KMS-11 (cell line): ENCODE results near the gene ZNF41.

Experiments used
- H2AFZ ChIP-seq: fragments of 200-600 bp; sonication (generic); 2 replicates; pipeline ENCODE4 v1.6.1; 2016; ENCODE audit warnings: antibody characterized with exemption, mixed run types, low read depth
- H3K27ac ChIP-seq: fragments of 200-600 bp; sonication (generic); 2 replicates; pipeline ENCODE4 v1.6.1; 2016; ENCODE audit warnings: mild to moderate bottlenecking, mixed run types
- H3K27me3 ChIP-seq: fragments of 200-600 bp; sonication (generic); 2 replicates; pipeline ENCODE4 v1.6.1; 2017; ENCODE audit warnings: mild to moderate bottlenecking, low read depth, mixed run types, moderate library complexity; ENCODE audit not compliant: insufficient read depth
- H3K36me3 ChIP-seq: fragments of 200-600 bp; sonication (generic); 2 replicates; pipeline ENCODE4 v1.6.1; 2017; ENCODE audit warnings: mild to moderate bottlenecking, mixed run types; ENCODE audit not compliant: insufficient read depth
- H3K4me1 ChIP-seq: fragments of 200-600 bp; sonication (generic); 2 replicates; pipeline ENCODE4 v1.6.1; 2016; ENCODE audit warnings: mild to moderate bottlenecking, low read depth, mixed run types; ENCODE audit not compliant: poor library complexity, severe bottlenecking
- H3K4me2 ChIP-seq: fragments of 200-600 bp; sonication (generic); 2 replicates; pipeline ENCODE4 v1.7.0; 2016; ENCODE audit warnings: mild to moderate bottlenecking, mixed run types
- H3K4me3 ChIP-seq: fragments of 200-600 bp; sonication (generic); IDR thresholded peaks from 2 replicates; pipeline ENCODE4 v1.6.1; 2017; ENCODE audit warnings: low read depth, low read length, mixed read lengths; ENCODE audit not compliant: insufficient read depth
- H3K79me2 ChIP-seq: fragments of 200-600 bp; sonication (generic); 2 replicates; pipeline ENCODE4 v1.6.1; 2016; ENCODE audit warnings: low read depth, mixed run types; ENCODE audit not compliant: insufficient read depth
- H3K9ac ChIP-seq: fragments of 200-600 bp; sonication (generic); 2 replicates; pipeline ENCODE4 v1.6.1; 2016; ENCODE audit warnings: mild to moderate bottlenecking, mixed run types
- H4K20me1 ChIP-seq: fragments of 200-600 bp; sonication (generic); 2 replicates; pipeline ENCODE4 v1.6.1; 2016; ENCODE audit warnings: mild to moderate bottlenecking, mixed run types; ENCODE audit not compliant: insufficient read depth
- TF ChIP-seq, protein P1 (sequence below): fragments of 200-600 bp; sonication (generic); conservative IDR thresholded peaks from 2 replicates; pipeline ENCODE4 v1.6.1; 2017; ENCODE audit warnings: low read depth, mild to moderate bottlenecking, antibody characterized with exemption, low read length, moderate library complexity, mixed read lengths

ZNF41 gene

DNA sequence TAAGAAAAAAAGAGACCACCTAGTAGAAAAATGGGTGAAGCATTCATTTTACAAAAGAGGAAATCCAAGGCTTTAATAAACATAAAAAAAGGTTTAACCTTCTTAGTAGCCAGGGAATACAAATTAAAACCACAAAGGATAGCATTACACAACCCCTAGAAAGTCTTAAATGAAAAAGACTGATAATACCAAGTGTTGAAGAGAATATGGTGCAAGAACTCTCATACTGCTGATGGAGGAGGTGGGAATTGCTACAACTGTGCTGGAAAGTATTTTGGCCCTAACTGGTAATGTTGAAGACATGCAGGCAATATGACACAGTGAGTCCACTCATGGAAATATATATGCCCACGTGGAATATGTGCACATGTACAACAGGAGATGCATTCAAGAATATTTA lies 22.5 kb downstream of the ZNF41 start:
- Histone ChIP-seq H3K27ac (no peak overlapping the region), H3K4me3 (no peak overlapping the region), H3K4me2 (no peak overlapping the region), H3K79me2 (no peaks in the 10 kb centered on the region), H3K27me3 (no peaks in the 10 kb centered on the region), H4K20me1 (no peaks in the 10 kb centered on the region), H3K36me3 (no peaks in the 10 kb centered on the region), H3K9ac (no peak overlapping the region), H3K4me1 (no peaks in the 10 kb centered on the region), H2AFZ (no peak overlapping the region)
- TF ChIP-seq, protein P1, sequence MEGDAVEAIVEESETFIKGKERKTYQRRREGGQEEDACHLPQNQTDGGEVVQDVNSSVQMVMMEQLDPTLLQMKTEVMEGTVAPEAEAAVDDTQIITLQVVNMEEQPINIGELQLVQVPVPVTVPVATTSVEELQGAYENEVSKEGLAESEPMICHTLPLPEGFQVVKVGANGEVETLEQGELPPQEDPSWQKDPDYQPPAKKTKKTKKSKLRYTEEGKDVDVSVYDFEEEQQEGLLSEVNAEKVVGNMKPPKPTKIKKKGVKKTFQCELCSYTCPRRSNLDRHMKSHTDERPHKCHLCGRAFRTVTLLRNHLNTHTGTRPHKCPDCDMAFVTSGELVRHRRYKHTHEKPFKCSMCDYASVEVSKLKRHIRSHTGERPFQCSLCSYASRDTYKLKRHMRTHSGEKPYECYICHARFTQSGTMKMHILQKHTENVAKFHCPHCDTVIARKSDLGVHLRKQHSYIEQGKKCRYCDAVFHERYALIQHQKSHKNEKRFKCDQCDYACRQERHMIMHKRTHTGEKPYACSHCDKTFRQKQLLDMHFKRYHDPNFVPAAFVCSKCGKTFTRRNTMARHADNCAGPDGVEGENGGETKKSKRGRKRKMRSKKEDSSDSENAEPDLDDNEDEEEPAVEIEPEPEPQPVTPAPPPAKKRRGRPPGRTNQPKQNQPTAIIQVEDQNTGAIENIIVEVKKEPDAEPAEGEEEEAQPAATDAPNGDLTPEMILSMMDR: no peak

- no peak overlapping the region for H3K27ac ChIP-seq
- H3K36me3 ChIP-seq: no peaks in the 10 kb centered on the region
- no peak overlapping the region for H3K9ac ChIP-seq
- no peaks in the 10 kb centered on the region for H3K27me3 ChIP-seq
- TF ChIP-seq, protein P1: no peak
- H3K79me2 ChIP-seq: no peaks in the 10 kb centered on the region
- no peak overlapping the region for H3K4me3 ChIP-seq
- H2AFZ ChIP-seq: no peak overlapping the region
- no peak overlapping the region for H3K4me2 ChIP-seq
- H4K20me1 ChIP-seq: no peaks in the 10 kb centered on the region
- H3K4me1 ChIP-seq: no peaks in the 10 kb centered on the region
Measured at GRCh38 chrX:47458528-47458927, 24.5 kb downstream of the ZNF41 start.

DNA sequence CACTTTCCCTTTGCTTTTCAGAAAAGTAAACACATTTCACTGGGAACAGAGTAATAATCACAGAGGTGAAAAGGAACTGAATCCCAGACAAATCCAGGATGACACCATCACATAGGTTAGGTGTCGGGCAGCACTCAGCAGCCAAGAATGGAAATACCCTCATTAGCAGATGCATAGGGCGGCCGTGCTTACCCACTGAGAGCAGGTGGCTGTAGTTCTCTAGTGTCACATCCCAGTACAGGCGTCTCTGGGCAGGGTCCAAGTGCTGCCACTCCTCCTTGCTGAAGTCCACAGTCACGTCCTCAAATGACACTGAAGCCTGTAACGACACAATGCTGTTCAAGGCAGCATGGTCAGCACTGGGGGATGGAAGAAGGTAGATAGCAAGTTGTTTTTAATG lies 26.9 kb downstream of the ZNF41 start:
- TF ChIP-seq, protein P1: no peak
- H3K4me1 ChIP-seq: no peaks in the 10 kb centered on the region
- H2AFZ ChIP-seq: no peak overlapping the region
- no peaks in the 10 kb centered on the region for H4K20me1 ChIP-seq
- H3K27me3 ChIP-seq: no peaks in the 10 kb centered on the region
- no peak overlapping the region for H3K4me3 ChIP-seq
- H3K36me3 ChIP-seq: no peaks in the 10 kb centered on the region
- no peak overlapping the region for H3K4me2 ChIP-seq
- no peaks in the 10 kb centered on the region for H3K79me2 ChIP-seq
- H3K27ac ChIP-seq: no peak overlapping the region
- no peak overlapping the region for H3K9ac ChIP-seq

DNA sequence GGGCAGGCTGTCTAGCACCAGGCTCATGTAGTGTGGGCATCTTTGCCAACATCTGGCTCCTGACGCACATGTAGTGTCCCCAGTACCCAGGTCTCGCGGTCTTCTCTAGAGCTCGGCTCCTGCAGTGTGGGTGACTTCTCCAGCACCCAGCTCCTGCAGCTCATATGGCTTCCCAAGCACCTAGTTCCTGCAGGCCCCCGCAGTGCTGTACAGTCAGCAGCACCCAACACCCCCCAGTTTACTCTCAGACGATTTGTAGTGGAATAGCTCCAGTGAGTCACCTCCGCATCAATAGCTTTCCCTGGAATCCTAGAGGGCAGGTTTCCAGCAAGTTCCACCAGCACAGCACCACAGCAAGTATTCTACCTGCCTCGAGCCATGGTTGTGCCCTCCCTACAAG lies 30.9 kb downstream of the ZNF41 start:
- TF ChIP-seq, protein P1: no peak
- Histone ChIP-seq H3K79me2 (no peaks in the 10 kb centered on the region), H3K4me1 (no peaks in the 10 kb centered on the region), H3K4me3 (no peak overlapping the region), H2AFZ (no peak overlapping the region), H3K27ac (no peak overlapping the region), H3K4me2 (no peak overlapping the region), H3K27me3 (no peaks in the 10 kb centered on the region), H4K20me1 (no peaks in the 10 kb centered on the region), H3K9ac (no peak overlapping the region), H3K36me3 (no peaks in the 10 kb centered on the region)
